H9 (cell line): Measurements from ENCODE around the gene KRT35. TPM values are rescaled to one million over a fixed set of nuclear protein-coding genes. Genes with fewer than 3 reads are reported as not detected.

ENCODE experiments used
- DNase-seq: peaks from one replicate; pipeline ENCODE4 v3.0.0-alpha.2; 2017
- H2AFZ ChIP-seq: one replicate; pipeline ENCODE4 v1.6.1; 2013; ENCODE audit warnings: mild to moderate bottlenecking, low read length, control low read depth, moderate library complexity
- H2AK5ac ChIP-seq: 2 replicates; pipeline ENCODE4 v1.6.1; 2013; ENCODE audit warnings: low read length, control low read depth, mixed read lengths; ENCODE audit not compliant: insufficient read length
- H2BK120ac ChIP-seq: one replicate; pipeline ENCODE4 v1.6.1; 2013; ENCODE audit warnings: low read depth, mild to moderate bottlenecking, low read length, control low read depth, inconsistent platforms; ENCODE audit not compliant: poor library complexity, severe bottlenecking
- H2BK12ac ChIP-seq: 2 replicates; pipeline ENCODE4 v1.6.1; 2013; ENCODE audit warnings: low read length, control low read depth, mixed read lengths, low read depth; ENCODE audit not compliant: insufficient read length
- H2BK15ac ChIP-seq: 2 replicates; pipeline ENCODE4 v1.6.1; 2013; ENCODE audit warnings: low read depth, low read length, control low read depth
- H2BK20ac ChIP-seq: one replicate; pipeline ENCODE4 v1.6.1; 2013; ENCODE audit warnings: low read depth, mild to moderate bottlenecking, low read length, control low read depth, inconsistent platforms; ENCODE audit not compliant: poor library complexity, severe bottlenecking
- H2BK5ac ChIP-seq: 2 replicates; pipeline ENCODE4 v1.6.1; 2013; ENCODE audit warnings: low read length, control low read depth, mixed read lengths; ENCODE audit not compliant: insufficient read length
- H3K14ac ChIP-seq: 2 replicates; pipeline ENCODE4 v1.6.1; 2013; ENCODE audit warnings: low read length, control low read depth; ENCODE audit not compliant: insufficient read depth
- H3K18ac ChIP-seq: 2 replicates; pipeline ENCODE4 v1.6.1; 2013; ENCODE audit warnings: low read depth, mild to moderate bottlenecking, mixed read lengths, low read length, control low read depth; ENCODE audit not compliant: insufficient read length
- H3K23ac ChIP-seq: 2 replicates; pipeline ENCODE4 v1.6.1; 2013; ENCODE audit warnings: low read length, control low read depth, mixed read lengths, low read depth; ENCODE audit not compliant: insufficient read length
- H3K23me2 ChIP-seq: 2 replicates; pipeline ENCODE4 v1.6.1; 2013; ENCODE audit warnings: low read depth, mild to moderate bottlenecking, mixed read lengths, low read length, control low read depth; ENCODE audit not compliant: insufficient read length, poor library complexity, severe bottlenecking
- H3K27ac ChIP-seq: 2 replicates; pipeline ENCODE4 v1.5.1; 2013; ENCODE audit warnings: low read length, control low read depth, mixed read lengths, low read depth; ENCODE audit not compliant: insufficient read length
- H3K27me3 ChIP-seq: 2 replicates; pipeline ENCODE4 v1.6.1; 2013; ENCODE audit warnings: low read length, control low read depth, inconsistent platforms; ENCODE audit not compliant: insufficient read depth
- H3K4ac ChIP-seq: 2 replicates; pipeline ENCODE4 v1.6.1; 2013; ENCODE audit warnings: low read depth, mild to moderate bottlenecking, control low read depth, inconsistent platforms, low read length, moderate library complexity
- H3K4me1 ChIP-seq: 2 replicates; pipeline ENCODE4 v1.6.1; 2013; ENCODE audit warnings: low read length, control low read depth, inconsistent platforms; ENCODE audit not compliant: insufficient read depth
- H3K4me2 ChIP-seq: 2 replicates; pipeline ENCODE4 v1.6.1; 2013; ENCODE audit warnings: low read length, control low read depth, mixed read lengths; ENCODE audit not compliant: insufficient read length, insufficient read depth
- H3K56ac ChIP-seq: 2 replicates; pipeline ENCODE4 v1.6.1; 2013; ENCODE audit warnings: low read depth, mild to moderate bottlenecking, mixed read lengths, low read length, control low read depth; ENCODE audit not compliant: insufficient read length
- H3K79me1 ChIP-seq: 2 replicates; pipeline ENCODE4 v1.6.1; 2013; ENCODE audit warnings: low read depth, mild to moderate bottlenecking, moderate library complexity, low read length, control low read depth, inconsistent platforms; ENCODE audit not compliant: insufficient read depth, poor library complexity, severe bottlenecking
- H3K79me2 ChIP-seq: 2 replicates; pipeline ENCODE4 v1.6.1; 2013; ENCODE audit warnings: low read length, control low read depth, inconsistent platforms; ENCODE audit not compliant: insufficient read depth
- H3K9ac ChIP-seq: 2 replicates; pipeline ENCODE4 v1.6.1; 2013; ENCODE audit warnings: low read length, control low read depth, mixed read lengths; ENCODE audit not compliant: insufficient read length; ENCODE audit errors: extremely low read depth
- H3K9me3 ChIP-seq: one replicate; pipeline ENCODE4 v1.6.1; 2013; ENCODE audit warnings: low read depth, low read length, inconsistent platforms; ENCODE audit not compliant: control insufficient read depth
- H3T11ph ChIP-seq: one replicate; pipeline ENCODE4 v1.6.1; 2013; ENCODE audit warnings: mild to moderate bottlenecking, low read length, control low read depth, inconsistent platforms
- H4K20me1 ChIP-seq: one replicate; pipeline ENCODE4 v1.6.1; 2013; ENCODE audit not compliant: control insufficient read depth, insufficient read length, insufficient read depth
- H4K5ac ChIP-seq: 2 replicates; pipeline ENCODE4 v1.6.1; 2013; ENCODE audit warnings: low read depth, mild to moderate bottlenecking, mixed read lengths, low read length, control low read depth; ENCODE audit not compliant: insufficient read length
- H4K8ac ChIP-seq: replicated peaks from 2 replicates; pipeline ENCODE4 v1.6.1; 2013; ENCODE audit warnings: low read length, control low read depth, mixed read lengths, low read depth; ENCODE audit not compliant: insufficient read length
- H4K91ac ChIP-seq: 2 replicates; pipeline ENCODE4 v1.6.1; 2013; ENCODE audit warnings: low read depth, mild to moderate bottlenecking, moderate library complexity, mixed read lengths, low read length, control low read depth; ENCODE audit not compliant: insufficient read length
- H3K27ac Mint-ChIP-seq, 3 experiments: 2 replicates in 2 of 3; 3 replicates in 1 of 3; pipeline ENCODE4 v1.8.0; 2020 to 2021; ENCODE audit warnings: mixed read lengths in 3 of 3, mild to moderate bottlenecking in 1 of 3, moderate library complexity in 1 of 3
- H3K27me3 Mint-ChIP-seq: 2 replicates; pipeline ENCODE4 v1.8.0; 2021; ENCODE audit warnings: low read depth, mild to moderate bottlenecking, moderate library complexity, mixed read lengths
- H3K36me3 Mint-ChIP-seq, 3 experiments: 2 replicates in 2 of 3; 3 replicates in 1 of 3; pipeline ENCODE4 v1.8.0; 2020 to 2021; ENCODE audit warnings: low read depth in 3 of 3, mixed read lengths in 3 of 3; ENCODE audit not compliant: insufficient read depth in 1 of 3
- H3K4me1 Mint-ChIP-seq, 2 experiments: 2 replicates each; pipeline ENCODE4 v1.8.0; 2020; ENCODE audit warnings: mixed read lengths in 2 of 2
- H3K4me3 Mint-ChIP-seq, 2 experiments: 2 replicates in 1 of 2; 3 replicates in 1 of 2; pipeline ENCODE4 v1.8.0; 2020 to 2021; ENCODE audit warnings: mild to moderate bottlenecking in 2 of 2, mixed read lengths in 2 of 2, moderate library complexity in 1 of 2
- H3K9me3 Mint-ChIP-seq, 2 experiments: 2 replicates in 1 of 2; 3 replicates in 1 of 2; pipeline ENCODE4 v1.8.0; 2020; ENCODE audit warnings: mild to moderate bottlenecking in 2 of 2, mixed read lengths in 2 of 2, moderate library complexity in 1 of 2
- WGBS: extraction: QIAGEN DNeasy Blood & Tissue Kit; methylation state at CpG from one replicate; pipeline ENCODE4 v1.1.7; 2013; ENCODE audit warnings: missing lambda C conversion rate, low lambda C conversion rate, mixed read lengths; ENCODE audit not compliant: insufficient read length; ENCODE audit errors: extremely low coverage; 5-methylcytosine and 5-hydroxymethylcytosine counted together
- total RNA-seq: library from RNA; stranded (reverse); gene quantifications from 2 replicates; pipeline ENCODE4 v1.2.1, GENCODE V29; 2021
- TF ChIP-seq, protein P1 (sequence below): fragments of 200-600 bp; sonication (generic); conservative IDR thresholded peaks from 3 replicates; pipeline ENCODE4 v1.8.0; 2021; ENCODE audit warnings: antibody characterized with exemption, mild to moderate bottlenecking

KRT35 gene
- total RNA-seq, 1 experiment from 2014 or later: not detected

DNA sequence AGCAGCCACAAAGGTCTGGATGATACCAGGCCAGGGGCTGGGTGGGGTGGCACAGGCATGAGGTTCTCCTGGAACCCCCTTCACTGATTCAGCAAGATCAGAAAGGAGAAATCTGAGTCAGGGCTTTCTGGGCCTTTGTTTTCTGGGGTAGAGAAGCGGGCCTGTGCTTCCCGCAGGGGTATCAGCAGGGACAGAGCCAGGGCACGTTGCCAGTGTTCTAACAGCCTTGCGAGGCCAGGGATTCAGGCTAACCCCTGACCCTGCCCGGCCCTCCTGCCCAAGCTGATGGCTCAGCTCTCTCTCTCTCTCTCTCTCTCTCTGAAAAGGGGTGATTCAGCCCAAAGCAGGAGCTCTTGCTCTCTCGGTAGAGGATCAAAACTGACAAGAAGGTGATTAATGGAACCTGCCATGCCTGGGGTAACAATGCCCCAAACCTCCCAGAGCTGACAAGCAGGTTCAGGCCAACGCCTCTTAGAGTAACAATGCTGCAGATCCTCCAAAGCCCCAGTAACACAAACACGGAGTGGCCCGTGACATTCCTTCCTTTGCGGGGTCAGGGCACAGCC lies 26.4 kb upstream of the KRT35 start:
- Histone ChIP-seq H2BK120ac (no peak overlapping the region), H4K20me1 (no peaks in the 10 kb centered on the region), H3K56ac (no peak overlapping the region), H3K9me3 (no peaks in the 10 kb centered on the region), H2BK20ac (no peak overlapping the region), H3K18ac (no peak overlapping the region), H3K4me1 (0 out of 2 replicates have a peak, but pooled peaks cover 3% of the 10 kb centered on the region), H3K4ac (no peak overlapping the region), H3K9ac (no peak overlapping the region), H3K23ac (no peak overlapping the region), H3K23me2 (no peaks in the 10 kb centered on the region), H2BK5ac (no peak overlapping the region), H3K79me2 (no peaks in the 10 kb centered on the region), H4K8ac (no peak overlapping the region), H3K14ac (no peak overlapping the region; the same call in 1 of the 2 replicates), H2AFZ (no peak overlapping the region), H2BK12ac (no peak overlapping the region), H2BK15ac (no peak overlapping the region), H4K5ac (no peak overlapping the region), H3K27me3 (no peaks in the 10 kb centered on the region), H3K4me2 (no peak overlapping the region), H4K91ac (no peak overlapping the region), H3T11ph (no peak overlapping the region), H3K79me1 (no peaks in the 10 kb centered on the region), H3K27ac (no peak overlapping the region), H2AK5ac (no peak overlapping the region)
- no peak for DNase-seq
- WGBS: no CpG with 5 or more reads among the region's 10 CpGs
- Mint-ChIP-seq H3K27me3 (no peaks in the 10 kb centered on the region), H3K4me3 (no peak overlapping the region), H3K27ac (no peak overlapping the region; a peak in 2 of 7 replicates), H3K36me3 (no peaks in the 10 kb centered on the region), H3K4me1 (peaks cover 19 to 20% of the 10 kb centered on the region in 2 experiments), H3K9me3 (no peaks in the 10 kb centered on the region)
- TF ChIP-seq, protein P1, sequence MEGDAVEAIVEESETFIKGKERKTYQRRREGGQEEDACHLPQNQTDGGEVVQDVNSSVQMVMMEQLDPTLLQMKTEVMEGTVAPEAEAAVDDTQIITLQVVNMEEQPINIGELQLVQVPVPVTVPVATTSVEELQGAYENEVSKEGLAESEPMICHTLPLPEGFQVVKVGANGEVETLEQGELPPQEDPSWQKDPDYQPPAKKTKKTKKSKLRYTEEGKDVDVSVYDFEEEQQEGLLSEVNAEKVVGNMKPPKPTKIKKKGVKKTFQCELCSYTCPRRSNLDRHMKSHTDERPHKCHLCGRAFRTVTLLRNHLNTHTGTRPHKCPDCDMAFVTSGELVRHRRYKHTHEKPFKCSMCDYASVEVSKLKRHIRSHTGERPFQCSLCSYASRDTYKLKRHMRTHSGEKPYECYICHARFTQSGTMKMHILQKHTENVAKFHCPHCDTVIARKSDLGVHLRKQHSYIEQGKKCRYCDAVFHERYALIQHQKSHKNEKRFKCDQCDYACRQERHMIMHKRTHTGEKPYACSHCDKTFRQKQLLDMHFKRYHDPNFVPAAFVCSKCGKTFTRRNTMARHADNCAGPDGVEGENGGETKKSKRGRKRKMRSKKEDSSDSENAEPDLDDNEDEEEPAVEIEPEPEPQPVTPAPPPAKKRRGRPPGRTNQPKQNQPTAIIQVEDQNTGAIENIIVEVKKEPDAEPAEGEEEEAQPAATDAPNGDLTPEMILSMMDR: no peak
